ENCODE measurements around the gene HSPBP1. TPM values are rescaled to one million over a fixed set of nuclear protein-coding genes. Genes with fewer than 3 reads are reported as not detected.

HSPBP1 gene
- total RNA-seq, 4 donors from 2014 or later, result 33.7 to 49.6 (median 40.5) TPM

DNA sequence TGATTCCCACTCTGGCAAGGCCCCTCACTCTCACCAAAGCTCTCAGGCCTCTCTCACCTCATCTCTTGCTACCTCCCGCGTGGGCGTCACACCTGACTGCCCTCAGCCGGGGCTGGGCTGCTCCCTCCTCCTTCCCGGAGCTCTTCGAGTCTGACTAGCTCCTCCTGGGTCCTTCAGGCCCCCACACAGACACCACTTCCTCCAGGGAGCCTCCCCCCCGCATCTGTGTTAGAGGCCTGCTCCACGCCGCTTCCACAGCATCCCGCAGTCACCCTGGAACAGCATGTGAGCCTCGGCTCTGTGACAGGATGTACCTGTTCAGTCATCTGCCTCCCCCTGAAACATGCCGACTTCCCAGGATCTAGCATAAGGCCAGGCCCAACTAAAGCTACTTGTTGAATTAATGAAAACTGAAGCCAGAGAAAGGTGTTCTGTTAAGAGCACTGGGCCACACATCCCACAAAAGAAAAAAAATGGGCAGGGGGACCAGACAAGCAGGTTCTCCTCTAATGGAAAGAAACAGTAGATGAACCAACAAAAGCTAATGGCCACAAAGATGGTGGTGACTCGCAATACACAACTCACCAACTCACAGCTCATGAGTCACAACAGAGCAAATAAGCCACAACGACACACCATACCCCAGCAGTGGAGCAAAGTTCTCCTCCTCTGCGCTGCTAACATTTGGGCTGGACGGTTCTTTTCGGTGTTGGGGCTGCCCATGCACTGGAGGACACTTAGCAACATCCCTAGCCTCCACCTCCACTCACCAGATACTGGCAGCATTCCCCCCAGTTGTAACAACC, 24.1 kb downstream of the HSPBP1 start:
- H3K27ac ChIP-seq, result peak overlapping the region in 2 of 4 donors; percentile 59 to 78
- peak overlapping the region in 2 of 4 donors; percentile 15 to 21 for H3K4me3 ChIP-seq
- H3K9me3 ChIP-seq, result no peaks in the 10 kb centered on the region
- WGBS, 2 donors, result 66 to 67% methylated on average over 17 of the region's 17 CpGs
- peaks cover 0 to 78% (median 49%) of the 10 kb centered on the region in 4 donors for H3K4me1 ChIP-seq
- DNase-seq (ENCODE audit: low spot score in 2 of 2), result no peak
- peaks cover 0 to 4% (median 0%) of the 10 kb centered on the region in 3 donors for H3K36me3 ChIP-seq
- no peaks in the 10 kb centered on the region for H3K27me3 ChIP-seq
- TF ChIP-seq, protein P1, sequence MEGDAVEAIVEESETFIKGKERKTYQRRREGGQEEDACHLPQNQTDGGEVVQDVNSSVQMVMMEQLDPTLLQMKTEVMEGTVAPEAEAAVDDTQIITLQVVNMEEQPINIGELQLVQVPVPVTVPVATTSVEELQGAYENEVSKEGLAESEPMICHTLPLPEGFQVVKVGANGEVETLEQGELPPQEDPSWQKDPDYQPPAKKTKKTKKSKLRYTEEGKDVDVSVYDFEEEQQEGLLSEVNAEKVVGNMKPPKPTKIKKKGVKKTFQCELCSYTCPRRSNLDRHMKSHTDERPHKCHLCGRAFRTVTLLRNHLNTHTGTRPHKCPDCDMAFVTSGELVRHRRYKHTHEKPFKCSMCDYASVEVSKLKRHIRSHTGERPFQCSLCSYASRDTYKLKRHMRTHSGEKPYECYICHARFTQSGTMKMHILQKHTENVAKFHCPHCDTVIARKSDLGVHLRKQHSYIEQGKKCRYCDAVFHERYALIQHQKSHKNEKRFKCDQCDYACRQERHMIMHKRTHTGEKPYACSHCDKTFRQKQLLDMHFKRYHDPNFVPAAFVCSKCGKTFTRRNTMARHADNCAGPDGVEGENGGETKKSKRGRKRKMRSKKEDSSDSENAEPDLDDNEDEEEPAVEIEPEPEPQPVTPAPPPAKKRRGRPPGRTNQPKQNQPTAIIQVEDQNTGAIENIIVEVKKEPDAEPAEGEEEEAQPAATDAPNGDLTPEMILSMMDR (IDR thresholded peaks at IDR 0.05), result no peak
- TF ChIP-seq POLR2A (IDR thresholded peaks at IDR 0.05) (no peak), EP300 (IDR thresholded peaks at IDR 0.05) (no peak)

DNA sequence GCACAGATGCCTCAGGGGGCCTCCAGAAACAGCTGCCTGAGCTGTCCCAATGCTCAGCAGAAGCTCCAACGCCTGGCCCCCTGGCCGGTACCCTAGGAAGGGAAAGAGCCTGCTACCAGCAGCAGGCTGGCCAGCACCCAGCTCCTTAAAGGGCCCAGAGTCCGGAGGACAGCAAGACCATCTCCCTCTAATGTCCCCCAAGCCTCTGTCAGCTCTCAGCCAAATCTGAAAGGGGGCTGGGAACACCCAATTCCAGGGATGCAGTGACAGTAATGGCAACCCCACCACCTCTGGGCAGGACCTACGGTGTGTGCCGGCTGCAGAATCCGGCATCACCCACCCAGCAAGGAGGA, 25.3 kb downstream of the HSPBP1 start:
- Histone ChIP-seq H3K36me3 (peaks cover 0 to 4% (median 0%) of the 10 kb centered on the region in 3 donors), H3K27me3 (no peaks in the 10 kb centered on the region), H3K4me1 (peaks cover 0 to 82% (median 45%) of the 10 kb centered on the region in 4 donors), H3K4me3 (peak overlapping the region in 3 of 4 donors; percentile 4 to 37 (median 28)), H3K27ac (peak overlapping the region in 3 of 4 donors; percentile 59 to 78 (median 65)), H3K9me3 (no peaks in the 10 kb centered on the region)
- no peak for DNase-seq (ENCODE audit: low spot score in 2 of 2)
- TF ChIP-seq, protein P1 (IDR thresholded peaks at IDR 0.05), result no peak
- TF ChIP-seq POLR2A (IDR thresholded peaks at IDR 0.05) (no peak), EP300 (IDR thresholded peaks at IDR 0.05) (no peak)
- 44 to 54% methylated on average over 6 of the region's 6 CpGs for WGBS, 2 donors

DNA sequence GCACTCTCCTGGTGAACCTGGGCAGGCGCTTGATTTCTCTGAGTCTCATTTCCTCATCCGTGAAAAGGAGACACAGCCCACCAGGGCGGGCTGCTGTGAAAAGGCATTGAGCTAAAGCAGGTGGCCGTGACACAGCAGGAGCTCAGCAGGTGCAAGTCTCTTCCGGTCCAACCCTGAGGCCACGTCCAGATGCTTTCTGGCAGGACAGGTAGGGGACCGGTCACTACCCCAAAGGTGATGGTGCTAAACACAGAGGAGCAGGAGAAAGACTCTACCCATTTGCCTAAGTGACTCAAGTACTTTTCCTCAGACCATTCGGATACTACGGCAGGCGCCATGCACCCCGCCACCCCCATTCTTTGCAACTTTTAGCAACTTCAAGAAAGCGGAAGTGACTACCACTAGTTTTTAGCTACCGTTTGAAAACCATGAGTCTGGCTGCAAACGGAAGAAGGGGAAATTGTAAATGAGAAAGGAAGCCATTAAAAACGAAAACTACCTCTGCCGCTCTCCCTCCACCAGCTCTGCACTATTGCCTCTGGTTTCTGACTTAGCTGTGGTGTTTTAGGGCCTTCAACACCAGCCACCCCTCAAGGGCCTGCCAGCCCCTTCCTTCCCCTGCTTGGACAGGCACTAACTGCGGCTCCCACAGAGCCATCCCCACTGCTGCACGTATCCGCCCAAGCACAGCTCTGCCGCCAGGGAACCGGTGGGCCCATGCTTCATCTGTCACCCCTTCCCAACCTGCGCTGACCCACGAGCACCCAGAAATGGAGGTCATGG, 25.9 kb downstream of the HSPBP1 start:
- H3K27me3 ChIP-seq, result no peaks in the 10 kb centered on the region
- peak overlapping the region in 3 of 4 donors; percentile 4 to 37 (median 28) for H3K4me3 ChIP-seq
- no peaks in the 10 kb centered on the region for H3K9me3 ChIP-seq
- no peak for TF ChIP-seq POLR2A (IDR thresholded peaks at IDR 0.05)
- TF ChIP-seq, protein P1 (IDR thresholded peaks at IDR 0.05), result no peak
- H3K27ac ChIP-seq, result peak overlapping the region in 3 of 4 donors; percentile 59 to 78 (median 65)
- H3K4me1 ChIP-seq, result peaks cover 0 to 86% (median 43%) of the 10 kb centered on the region in 4 donors
- DNase-seq (ENCODE audit: low spot score in 2 of 2), result no peak
- 62 to 70% methylated on average over 23 of the region's 23 CpGs for WGBS, 2 donors
- H3K36me3 ChIP-seq, result peaks cover 0 to 4% (median 0%) of the 10 kb centered on the region in 3 donors

DNA sequence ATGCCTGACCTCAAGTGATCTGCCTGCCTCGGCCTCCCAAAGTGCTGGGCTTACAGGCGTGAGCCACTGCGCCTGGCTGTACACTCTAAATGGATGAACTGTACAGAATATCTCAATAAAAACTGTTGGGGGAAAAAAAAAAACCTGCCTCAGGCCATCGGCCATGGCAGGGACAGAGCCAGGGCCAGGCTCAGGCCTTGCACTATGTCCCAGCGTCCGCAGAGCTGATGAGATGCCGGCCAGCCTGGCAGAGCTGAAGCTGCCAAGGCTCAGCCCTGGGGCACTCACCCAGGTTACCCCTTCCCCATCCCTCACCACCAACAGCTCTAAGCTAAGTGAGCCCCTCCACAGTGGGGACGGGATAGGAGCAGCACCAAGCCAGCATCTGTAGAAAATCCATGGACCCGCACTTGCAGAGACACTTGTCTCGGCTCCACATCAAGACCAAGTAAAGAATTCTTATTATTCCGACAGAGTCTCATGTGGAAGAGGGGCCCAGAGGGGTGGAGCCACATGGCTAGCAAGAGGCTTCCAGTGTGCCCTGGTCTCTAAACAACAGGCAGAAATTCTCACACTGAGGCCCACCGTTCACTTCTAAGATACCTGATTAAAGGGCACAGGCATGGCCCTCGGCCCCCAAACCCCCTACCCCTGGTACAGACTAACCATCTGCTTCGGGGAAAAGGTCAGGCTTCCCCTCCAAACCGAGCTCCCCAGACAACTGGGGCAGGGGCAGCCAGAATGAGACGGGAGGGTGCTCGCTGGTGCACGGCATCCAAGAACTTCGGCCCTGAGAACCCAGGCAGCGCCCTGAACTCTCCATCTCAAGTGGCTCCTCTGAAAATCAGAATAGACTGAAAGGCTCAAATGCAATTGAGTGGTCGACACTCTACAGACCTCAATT, 26.9 kb downstream of the HSPBP1 start:
- no peaks in the 10 kb centered on the region for H3K27me3 ChIP-seq
- 75 to 80% methylated on average over 20 to 21 of the region's 21 CpGs for WGBS, 2 donors
- peak overlapping the region in 1 of 4 donors; percentile 78 for H3K27ac ChIP-seq
- H3K4me1 ChIP-seq, result peaks cover 0 to 95% (median 47%) of the 10 kb centered on the region in 4 donors
- H3K4me3 ChIP-seq, result peak overlapping the region in 1 of 4 donors; percentile 28
- H3K36me3 ChIP-seq, result peaks cover 0 to 4% (median 0%) of the 10 kb centered on the region in 3 donors
- TF ChIP-seq, protein P1 (IDR thresholded peaks at IDR 0.05), result no peak
- no peak for TF ChIP-seq EP300 (IDR thresholded peaks at IDR 0.05)
- no peaks in the 10 kb centered on the region for H3K9me3 ChIP-seq
- no peak for DNase-seq (ENCODE audit: low spot score in 2 of 2)
